ENCODE results near the gene CTNNA3. TPM values are rescaled to one million over a fixed set of nuclear protein-coding genes. Genes with fewer than 3 reads are reported as not detected.

Gene CTNNA3
- total RNA-seq, 4 donors from 2014 or later: under 0.01 to 0.38 (median 0.27) TPM

- TF ChIP-seq CTCF (IDR thresholded peaks at IDR 0.05; ENCODE audit: low read depth): no peak
Measured at GRCh38 chr10:66365686-66366085, 1330.3 kb downstream of the CTNNA3 start.

- no peak for TF ChIP-seq CTCF (IDR thresholded peaks at IDR 0.05; ENCODE audit: low read depth)
Measured at GRCh38 chr10:66362522-66362921, 1333.5 kb downstream of the CTNNA3 start.

- no peak for TF ChIP-seq CTCF (IDR thresholded peaks at IDR 0.05; ENCODE audit: low read depth)
Measured at GRCh38 chr10:66353422-66353821, 1342.6 kb downstream of the CTNNA3 start.

- TF ChIP-seq CTCF (IDR thresholded peaks at IDR 0.05; ENCODE audit: low read depth): no peak
Measured at GRCh38 chr10:66350622-66351399, 1345.2 kb downstream of the CTNNA3 start.

GRCh38 chr10:66349726-66350125 lies 1346.3 kb downstream of the CTNNA3 start:
- no peak for TF ChIP-seq CTCF (IDR thresholded peaks at IDR 0.05; ENCODE audit: low read depth)

- no peak for TF ChIP-seq CTCF (IDR thresholded peaks at IDR 0.05; ENCODE audit: low read depth)
Measured at GRCh38 chr10:66349076-66349475, 1346.9 kb downstream of the CTNNA3 start.

GRCh38 chr10:66337211-66337610 lies 1358.8 kb downstream of the CTNNA3 start:
- no peak for TF ChIP-seq CTCF (IDR thresholded peaks at IDR 0.05; ENCODE audit: low read depth)

Measured in subcutaneous adipose tissue (tissue), 4 donors.